Stimulated activated CD4-positive, alpha-beta T cell treated with anti-CD3 and anti-CD28 coated beads, Interleukin-2, amount 100 ng/mL, for 4 hours (primary cell): ENCODE measurements around the gene STRIP2.
A peak's percentile ranks its signal among the peaks of the same experiment; 100 is the strongest.
"Not testable (repeated sequence)": the region's sequence is repeated elsewhere in the genome, so short reads cannot be mapped to it uniquely, and the experiment has no call there.

Experiments used
- DNase-seq: peaks from one replicate; pipeline ENCODE4 v3.0.0-alpha.2; 2020; ENCODE audit warnings: low read depth

STRIP2 gene

DNA sequence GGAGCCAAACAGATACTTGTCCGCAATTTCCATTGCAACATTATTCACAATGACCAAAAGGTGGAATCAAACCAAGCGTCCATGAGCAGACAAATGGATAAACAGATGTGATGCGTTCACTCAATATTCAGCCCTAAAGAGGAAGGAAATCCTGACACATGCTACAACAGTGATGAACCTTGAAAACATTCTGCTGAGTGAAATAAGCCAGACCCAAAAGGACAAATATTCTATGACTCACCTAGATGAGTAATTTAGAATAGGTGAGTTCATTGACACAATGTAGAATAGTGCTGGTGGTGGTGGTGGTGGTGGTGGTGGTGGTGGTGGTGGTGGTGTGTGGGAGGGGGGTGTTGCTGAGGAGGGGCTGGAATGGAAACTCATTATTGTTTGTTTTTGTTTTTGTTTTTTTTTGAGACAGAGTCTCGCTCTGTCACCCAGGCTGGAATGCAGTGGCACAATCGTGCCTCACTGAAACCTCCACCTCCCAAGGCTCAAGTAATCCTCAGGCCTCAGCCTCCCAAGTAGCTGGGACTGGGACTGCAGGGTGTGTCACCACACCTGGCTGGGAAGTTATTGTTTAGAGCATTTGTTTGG, 96.7 kb downstream of the STRIP2 start:
- peak; percentile 16 for DNase-seq

DNA sequence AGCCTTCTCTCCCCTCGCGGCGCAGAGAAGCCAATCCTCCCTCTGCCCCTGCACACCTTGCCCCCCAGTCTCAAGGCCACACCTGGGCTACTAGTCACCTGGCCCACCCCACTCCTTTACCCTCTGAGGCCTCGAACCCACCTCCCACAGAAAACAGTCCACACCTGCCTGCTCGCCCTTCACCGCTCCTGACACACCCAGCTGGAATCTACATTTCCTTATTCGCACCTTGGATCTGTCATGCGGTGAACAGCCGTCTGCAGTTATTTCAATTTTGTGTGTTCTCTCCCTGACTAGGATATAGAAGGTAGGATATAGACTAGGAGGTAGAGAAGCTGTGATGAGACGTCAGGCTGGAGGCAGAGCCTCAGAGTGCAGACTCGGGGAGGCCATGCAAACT, 97.5 kb downstream of the STRIP2 start:
- DNase-seq = no peak

DNA sequence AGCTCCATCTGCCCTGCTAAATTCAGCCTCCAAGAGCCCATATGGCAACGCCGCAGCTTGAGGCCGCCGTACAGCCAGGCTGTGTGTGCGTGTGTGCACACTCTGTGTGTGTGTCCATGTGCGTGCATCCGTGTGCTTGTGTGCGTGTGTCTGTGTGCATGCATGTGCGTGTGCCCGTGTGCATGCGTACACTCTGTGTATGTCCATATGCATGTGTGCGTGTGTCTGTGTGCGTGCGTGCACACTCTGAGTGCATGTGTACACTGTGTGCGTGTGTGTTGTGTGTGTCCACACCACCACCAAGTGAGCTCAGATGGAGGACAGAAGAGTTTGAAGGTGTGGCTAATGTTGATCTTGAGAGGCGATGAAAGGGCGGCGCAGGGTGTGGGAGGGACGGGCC, 98.1 kb downstream of the STRIP2 start:
- DNase-seq = no peak

DNA sequence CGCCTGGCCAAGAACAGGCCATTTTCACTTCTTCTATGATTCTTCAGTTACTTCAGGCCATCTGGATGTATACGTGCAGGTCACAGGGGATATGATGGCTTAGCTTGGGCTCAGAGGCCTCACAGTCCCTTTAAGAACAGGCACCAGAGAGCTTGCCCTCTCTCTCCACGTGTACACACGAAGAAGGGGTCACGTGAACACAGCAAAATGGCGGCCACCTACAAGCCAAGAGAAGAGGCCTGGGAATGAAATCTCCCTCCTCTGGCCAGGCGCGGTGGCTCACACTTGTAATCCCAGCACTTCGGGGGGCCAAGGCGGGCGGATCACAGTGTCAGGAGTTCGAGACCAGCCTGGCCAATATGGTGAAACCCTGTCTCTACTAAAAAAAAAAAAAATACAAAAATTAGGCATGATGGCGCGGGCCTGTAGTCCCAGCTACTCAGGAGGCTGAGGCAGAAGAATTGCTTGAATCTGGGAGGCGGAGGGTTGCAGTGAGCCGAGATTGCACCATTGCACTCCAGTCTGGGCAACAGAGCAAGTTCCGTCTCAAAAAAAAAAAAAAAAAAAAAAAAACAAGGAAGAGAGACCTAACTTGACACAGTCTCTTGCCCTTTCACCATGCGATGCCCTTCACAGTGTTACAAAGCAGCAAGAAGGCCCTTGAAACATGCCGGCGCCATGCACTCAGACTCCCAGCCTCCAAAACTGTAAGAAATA, 100.5 kb downstream of the STRIP2 start:
- DNase-seq = not testable (repeated sequence)

DNA sequence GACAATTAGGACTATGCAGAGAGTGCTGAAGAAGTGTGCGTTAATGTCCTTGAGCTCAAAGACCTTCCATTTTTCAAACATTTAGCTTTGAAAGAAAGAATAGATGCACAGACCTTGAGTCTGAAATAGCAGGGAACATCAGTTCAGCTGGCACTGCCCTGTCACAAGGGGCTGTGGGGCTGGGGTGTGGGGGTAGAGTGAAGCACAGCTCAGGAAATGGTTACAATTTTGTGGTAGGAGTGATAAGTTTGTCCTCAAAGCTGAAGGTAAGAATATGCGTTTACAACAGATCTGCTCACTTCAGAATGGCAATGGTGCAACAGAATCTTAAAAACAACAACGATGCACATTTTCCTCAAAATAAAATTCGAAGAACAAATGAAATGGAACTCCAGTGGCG, 101.7 kb downstream of the STRIP2 start:
- DNase-seq = no peak

DNA sequence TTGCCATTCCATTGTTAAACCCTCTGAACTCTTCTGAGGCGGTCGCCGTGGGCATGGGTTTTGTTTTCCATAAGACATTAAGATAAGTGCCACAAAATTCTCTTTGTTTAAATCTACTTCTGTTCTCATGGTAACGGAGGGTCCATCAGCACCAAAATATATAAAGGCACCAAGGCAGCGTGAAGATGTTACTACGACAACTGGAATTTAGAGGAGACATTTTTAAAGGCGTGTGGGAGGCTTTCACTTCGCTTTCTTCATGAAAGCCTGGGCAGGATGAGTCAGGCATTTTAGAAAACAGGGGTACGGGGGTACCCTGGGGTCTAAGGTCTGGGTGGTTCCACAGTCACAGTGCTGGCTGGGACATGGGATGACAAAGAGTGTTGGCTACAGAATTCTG, 102.1 kb downstream of the STRIP2 start:
- DNase-seq = no peak
